Activated CD4-positive, alpha-beta T cell treated with anti-CD3 and anti-CD28 coated beads for 48 hours (primary cell): ENCODE data around the gene DOCK10.
A peak's percentile ranks its signal among the peaks of the same experiment; 100 is the strongest.

Experiments
- DNase-seq: peaks from one replicate; pipeline ENCODE4 v3.0.0-alpha.2; 2020

DOCK10 gene

GRCh38 chr2:224909885-224910573 is 132.2 kb downstream of the DOCK10 start:
- DNase-seq: peak; percentile 42

- no peak for DNase-seq
Measured at GRCh38 chr2:224908818-224909217, 133.4 kb downstream of the DOCK10 start.

GRCh38 chr2:224904381-224904780 is 137.9 kb downstream of the DOCK10 start:
- no peak for DNase-seq

- no peak for DNase-seq
Measured at GRCh38 chr2:224903621-224904020, 138.6 kb downstream of the DOCK10 start.

GRCh38 chr2:224901121-224901676 is 141.1 kb downstream of the DOCK10 start:
- DNase-seq: peak; percentile 25

GRCh38 chr2:224895377-224895776 is 146.9 kb downstream of the DOCK10 start:
- no peak for DNase-seq

GRCh38 chr2:224894356-224894755 is 147.9 kb downstream of the DOCK10 start:
- DNase-seq: no peak

- no peak for DNase-seq
Measured at GRCh38 chr2:224893848-224894247, 148.4 kb downstream of the DOCK10 start.

- DNase-seq: no peak
Measured at GRCh38 chr2:224892574-224893204, 149.6 kb downstream of the DOCK10 start.

- DNase-seq: no peak
Measured at GRCh38 chr2:224890372-224890771, 151.9 kb downstream of the DOCK10 start.

GRCh38 chr2:224887141-224887540 is 155.1 kb downstream of the DOCK10 start:
- DNase-seq: no peak

- DNase-seq: no peak
Measured at GRCh38 chr2:224885836-224886547, 156.3 kb downstream of the DOCK10 start.

- no peak for DNase-seq
Measured at GRCh38 chr2:224885291-224885690, 157.0 kb downstream of the DOCK10 start.

GRCh38 chr2:224884188-224884587 is 158.1 kb downstream of the DOCK10 start:
- DNase-seq: no peak

GRCh38 chr2:224883700-224884099 is 158.6 kb downstream of the DOCK10 start:
- no peak for DNase-seq

GRCh38 chr2:224883172-224883516 is 159.1 kb downstream of the DOCK10 start:
- no peak for DNase-seq

GRCh38 chr2:224882291-224883171 is 159.7 kb downstream of the DOCK10 start:
- no peak for DNase-seq

- DNase-seq: no peak
Measured at GRCh38 chr2:224881846-224882245, 160.4 kb downstream of the DOCK10 start.

GRCh38 chr2:224876522-224876921 is 165.7 kb downstream of the DOCK10 start:
- no peak for DNase-seq

- no peak for DNase-seq
Measured at GRCh38 chr2:224875841-224876240, 166.4 kb downstream of the DOCK10 start.

- DNase-seq: no peak
Measured at GRCh38 chr2:224875153-224875552, 167.1 kb downstream of the DOCK10 start.

- DNase-seq: no peak
Measured at GRCh38 chr2:224871813-224872212, 170.5 kb downstream of the DOCK10 start.

- DNase-seq: no peak
Measured at GRCh38 chr2:224870341-224870740, 171.9 kb downstream of the DOCK10 start.
